Right forelimb (tissue), 1 donor: ENCODE results near the gene TES.

Experiments
- DNase-seq: peaks from one replicate; pipeline ENCODE4 v3.0.0-alpha.2; 2018

Gene TES

GRCh38 chr7:116251675-116252074 lies 41.3 kb downstream of the TES start:
- DNase-seq: no peak

DNA sequence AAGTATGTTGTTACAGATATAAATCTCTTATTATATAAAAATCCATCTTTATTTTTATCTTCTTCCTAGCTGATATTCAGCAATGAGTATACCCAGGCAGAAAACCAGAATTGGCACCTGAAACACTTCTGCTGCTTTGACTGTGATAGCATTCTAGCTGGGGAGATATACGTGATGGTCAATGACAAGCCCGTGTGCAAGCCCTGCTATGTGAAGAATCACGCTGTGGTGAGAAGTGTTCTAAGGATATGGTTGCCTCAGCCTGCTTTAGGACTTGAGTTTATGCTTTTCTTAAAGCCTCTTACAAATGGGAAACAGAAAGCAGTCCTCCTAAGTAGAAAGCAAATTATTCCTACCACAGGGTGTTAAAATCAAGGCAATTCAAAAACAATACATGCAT lies 41.9 kb downstream of the TES start:
- no peak for DNase-seq

DNA sequence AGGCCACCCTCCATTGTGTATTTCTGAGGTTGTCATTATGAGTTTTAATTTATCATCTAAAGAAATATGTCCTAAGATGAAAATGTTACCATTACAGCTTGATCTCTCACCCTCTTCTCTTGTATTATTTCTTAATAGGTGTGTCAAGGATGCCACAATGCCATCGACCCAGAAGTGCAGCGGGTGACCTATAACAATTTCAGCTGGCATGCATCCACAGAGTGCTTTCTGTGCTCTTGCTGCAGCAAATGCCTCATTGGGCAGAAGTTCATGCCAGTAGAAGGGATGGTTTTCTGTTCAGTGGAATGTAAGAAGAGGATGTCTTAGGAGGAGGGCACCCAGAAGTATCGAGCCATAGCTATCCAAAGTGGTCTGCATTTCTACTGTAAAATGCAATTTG lies 46.8 kb downstream of the TES start:
- DNase-seq: no peak

DNA sequence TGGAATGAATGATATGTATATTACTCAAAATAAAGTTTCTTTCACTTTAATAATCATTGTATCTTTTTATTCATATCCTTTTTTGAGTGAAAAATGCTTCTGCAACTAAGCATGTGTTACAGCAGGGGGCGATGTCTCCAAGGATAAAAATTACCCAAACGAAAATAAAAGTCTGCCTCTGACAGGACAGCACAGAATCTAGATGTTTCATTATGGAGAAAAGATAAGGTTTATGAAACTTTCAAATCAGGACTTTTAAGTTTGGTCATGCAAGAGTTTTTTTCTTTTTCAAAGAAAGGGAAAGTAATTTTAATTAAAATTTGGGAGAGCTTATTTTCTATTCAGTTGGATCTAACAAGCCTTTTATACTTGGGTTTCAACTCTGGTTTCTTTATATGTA lies 48.4 kb downstream of the TES start:
- peak; percentile 55 for DNase-seq

- DNase-seq: no peak
Observed at GRCh38 chr7:116259156-116259870, 49.0 kb downstream of the TES start.

DNA sequence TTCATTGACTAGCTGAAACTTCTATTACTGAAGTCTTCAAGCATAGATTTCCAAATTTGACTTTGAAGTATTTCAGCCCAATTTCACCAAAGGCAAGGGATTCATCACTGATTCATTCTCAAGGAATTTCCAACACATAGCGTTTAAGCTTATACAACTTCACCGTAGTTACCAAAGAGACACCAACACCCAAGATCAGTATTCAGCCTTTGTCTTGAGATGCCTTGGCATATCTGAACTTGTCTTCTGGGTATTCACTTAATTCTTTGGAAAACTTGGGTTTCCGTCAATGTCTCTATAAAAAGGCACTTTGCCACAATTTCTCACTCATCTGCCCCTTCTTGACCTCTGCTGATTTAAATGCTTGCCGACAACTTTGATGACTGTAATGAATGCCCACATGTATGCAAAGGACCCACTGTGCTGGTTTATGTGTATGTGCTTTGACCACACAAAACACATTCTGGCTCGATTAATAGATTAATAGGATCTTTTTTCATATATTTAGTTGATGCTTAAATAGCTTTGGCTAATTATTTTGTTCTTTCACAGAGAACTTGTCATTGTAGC lies 49.6 kb downstream of the TES start:
- no peak for DNase-seq

DNA sequence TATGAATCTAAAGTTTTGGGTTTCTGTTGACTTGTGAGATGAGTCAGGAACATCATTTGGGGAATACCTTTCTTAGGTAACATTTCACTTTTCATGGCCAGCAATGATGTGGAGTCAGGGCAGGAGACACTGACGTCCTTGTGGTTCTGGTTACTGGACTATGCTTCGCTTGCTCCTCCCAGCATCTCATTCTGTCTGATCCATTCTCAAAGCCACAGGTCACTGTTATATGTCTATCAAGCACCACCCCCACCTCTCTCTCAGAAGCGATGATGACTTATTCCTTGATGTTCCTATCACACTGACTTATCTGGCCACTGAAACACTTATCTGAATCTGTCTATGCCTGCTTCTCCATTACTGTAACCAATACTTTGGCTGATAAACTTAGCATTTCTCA lies 51.6 kb downstream of the TES start:
- no peak for DNase-seq

DNA sequence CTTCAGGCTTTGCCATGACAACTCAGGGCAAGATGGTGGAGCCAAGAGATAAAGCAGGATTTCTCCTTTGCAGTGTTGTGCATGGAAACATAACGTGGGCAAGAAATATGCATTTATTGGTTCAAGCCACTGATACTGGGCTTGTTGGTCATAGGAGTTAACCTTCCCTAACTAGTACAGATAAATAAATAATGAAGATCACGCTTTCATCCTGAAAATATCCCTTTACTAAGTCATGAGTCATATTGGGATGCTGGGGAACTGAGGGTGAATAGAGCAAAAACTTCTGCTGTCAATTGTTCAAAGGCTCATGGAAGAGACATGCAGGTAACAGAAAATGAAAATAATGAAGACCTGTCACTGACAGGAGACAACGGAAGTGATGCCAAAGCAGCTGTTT lies 55.5 kb downstream of the TES start:
- no peak for DNase-seq

GRCh38 chr7:116269466-116269865 lies 59.1 kb downstream of the TES start:
- no peak for DNase-seq

DNA sequence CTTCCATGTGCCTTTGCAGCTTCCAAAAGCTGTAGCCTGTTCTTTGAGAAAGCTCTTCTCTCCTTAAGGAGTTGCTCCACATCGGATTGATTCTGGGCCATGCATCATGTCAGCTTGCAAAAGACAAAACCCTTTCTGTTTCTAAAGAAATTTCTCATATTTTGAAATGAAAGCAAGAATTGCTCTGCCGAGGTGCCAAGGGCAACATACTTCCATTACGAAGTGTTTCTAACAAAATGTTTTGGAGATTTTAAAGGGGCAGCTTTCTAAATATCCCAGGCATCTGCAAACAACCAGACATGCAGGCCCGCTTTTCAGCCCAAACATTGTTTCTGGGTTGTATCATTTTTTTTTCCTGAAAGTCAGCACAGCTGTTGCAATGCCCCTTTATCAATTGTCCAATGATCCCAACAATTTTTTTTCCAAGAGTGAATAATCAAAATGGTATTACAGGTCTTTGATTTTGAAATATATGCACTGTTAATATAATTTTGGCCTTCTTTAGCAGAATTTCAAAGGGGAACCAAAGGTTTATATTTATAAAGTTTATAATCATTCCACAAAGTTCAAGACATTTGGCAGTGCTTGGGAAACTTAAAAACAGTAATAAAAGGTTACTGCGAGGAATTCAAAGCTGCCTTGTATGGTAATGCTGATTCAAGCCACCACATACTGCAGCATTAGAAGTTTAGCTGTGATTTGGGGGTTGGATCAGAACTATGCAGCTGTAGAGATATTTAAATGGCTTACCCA lies 61.0 kb downstream of the TES start:
- no peak for DNase-seq

DNA sequence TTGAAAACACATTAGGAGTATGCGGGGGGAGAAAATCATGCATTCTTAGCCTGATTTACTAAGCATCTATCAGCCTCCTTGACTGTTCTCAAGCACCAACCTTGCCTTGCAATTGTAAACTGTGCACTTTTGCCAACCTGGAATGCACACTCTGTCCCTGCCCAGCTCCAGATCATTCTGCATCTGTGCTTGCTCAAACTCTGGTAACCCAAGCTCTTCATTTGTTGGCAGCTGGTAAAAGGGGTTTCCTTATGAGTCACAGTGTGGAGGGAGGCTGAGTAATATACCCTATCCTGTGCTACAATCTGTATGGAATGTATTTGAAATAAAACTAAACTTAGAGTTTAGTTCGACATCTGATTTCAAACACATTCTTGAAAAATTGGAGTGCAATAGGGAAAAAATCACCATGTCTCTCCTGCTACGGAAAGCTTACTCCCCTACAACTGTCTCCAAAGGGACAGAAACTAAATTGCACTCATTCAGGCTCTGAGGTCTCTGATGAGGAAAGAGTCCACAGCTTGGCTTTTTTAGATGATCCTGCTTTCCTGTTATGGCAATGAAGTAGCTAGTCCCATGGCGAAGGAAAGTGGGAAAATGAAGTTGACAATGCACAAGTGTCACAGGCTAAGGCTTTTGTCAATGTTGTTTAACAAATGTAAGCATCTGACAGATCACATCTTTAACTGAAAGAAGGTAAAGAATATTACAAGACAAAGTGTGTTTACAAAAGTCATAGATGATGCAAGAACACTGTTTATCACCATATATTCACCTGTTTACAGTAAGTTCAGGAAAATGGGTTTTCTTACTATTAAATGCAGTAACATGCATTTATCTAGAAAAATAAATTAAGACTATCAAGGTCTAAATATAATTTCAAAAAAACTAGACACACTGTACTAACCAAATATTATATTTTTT lies 61.9 kb downstream of the TES start:
- peak; percentile 58 for DNase-seq

GRCh38 chr7:116273283-116273917 lies 63.1 kb downstream of the TES start:
- no peak for DNase-seq

GRCh38 chr7:116273918-116274301 lies 63.6 kb downstream of the TES start:
- DNase-seq: no peak

GRCh38 chr7:116277070-116277469 lies 66.7 kb downstream of the TES start:
- DNase-seq: no peak

DNA sequence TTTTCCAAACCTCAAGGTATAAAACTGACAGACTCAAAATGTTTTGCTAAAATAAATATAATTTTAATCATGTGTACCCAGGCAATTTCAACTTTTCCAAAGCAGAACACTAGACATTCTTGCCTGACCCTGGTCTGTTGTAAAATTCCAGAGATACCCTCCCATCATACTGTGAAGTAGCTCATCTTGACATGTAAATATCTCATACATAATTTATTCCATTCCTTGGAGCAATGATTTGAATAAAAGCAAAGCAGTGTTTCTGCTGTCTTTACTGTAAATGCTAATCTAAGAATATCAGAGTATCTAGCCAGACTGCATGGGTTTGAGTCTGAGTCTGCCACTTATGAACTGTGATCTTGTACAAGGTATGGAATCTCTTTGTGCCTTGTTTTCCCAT lies 68.9 kb downstream of the TES start:
- no peak for DNase-seq

DNA sequence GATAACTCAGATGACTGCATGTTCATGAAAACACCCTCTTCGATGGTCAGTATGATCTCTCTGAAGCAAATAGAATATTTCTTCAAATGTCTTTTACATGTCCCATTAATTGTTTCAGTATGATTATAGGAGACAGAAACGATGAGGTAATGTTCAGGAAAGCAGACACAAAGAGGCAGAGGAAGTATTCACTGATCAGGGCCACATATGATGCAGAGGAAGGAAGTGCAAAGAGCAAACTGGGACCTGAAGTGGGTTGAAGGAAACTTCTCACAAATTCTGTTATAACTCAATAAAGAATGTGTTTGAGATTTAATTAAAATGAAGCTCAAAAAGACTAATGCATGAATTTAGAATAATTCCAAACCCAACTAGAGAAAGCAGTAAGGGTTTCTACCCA lies 70.5 kb downstream of the TES start:
- no peak for DNase-seq

DNA sequence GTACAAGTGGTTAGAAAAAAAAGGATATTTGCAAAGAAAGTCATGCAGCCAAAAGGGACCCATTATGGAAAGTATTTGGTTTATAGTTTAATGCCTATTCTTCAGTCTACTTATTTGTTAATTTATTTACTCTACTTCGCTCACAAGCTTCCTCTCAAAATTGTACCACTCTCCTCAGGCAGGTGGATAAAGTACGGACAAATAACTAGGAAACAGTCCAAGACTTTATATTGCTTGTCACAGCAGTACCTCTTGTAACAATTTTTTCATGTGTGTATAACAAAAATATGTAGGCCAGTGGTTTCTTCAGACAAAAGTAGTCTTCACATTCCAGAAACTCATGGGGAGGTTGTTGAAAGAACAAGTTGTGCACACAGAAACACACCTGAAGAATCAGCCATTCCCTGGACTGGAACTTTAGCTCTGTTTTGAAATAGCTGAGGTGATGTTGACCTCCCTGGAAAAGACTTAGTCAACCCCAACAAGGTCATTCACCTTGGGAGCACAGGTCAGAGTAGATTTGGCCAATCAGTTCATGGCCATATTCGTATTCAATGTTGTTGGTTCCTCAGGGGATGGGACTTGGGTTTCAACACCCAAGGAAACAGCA lies 73.4 kb downstream of the TES start:
- no peak for DNase-seq

DNA sequence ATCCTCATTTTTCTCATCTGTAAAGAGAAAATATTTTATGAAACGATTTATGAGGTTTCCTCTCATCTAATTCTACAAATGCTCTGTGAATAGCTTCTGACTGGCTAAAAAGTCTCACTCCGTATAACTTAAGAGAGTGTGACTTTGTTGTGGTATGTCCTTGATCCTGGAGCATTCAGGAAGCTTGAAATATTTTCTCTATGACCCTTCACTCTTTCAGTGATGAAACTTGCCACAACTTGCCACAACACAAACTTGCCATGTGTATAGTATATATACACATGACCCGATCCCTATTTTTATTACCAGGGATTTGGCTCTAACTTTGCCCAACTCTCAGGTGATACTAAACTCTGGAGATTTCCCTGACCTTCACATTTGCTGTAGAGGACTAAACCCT lies 74.1 kb downstream of the TES start:
- DNase-seq: no peak

- DNase-seq: no peak
Observed at GRCh38 chr7:116285252-116285651, 74.9 kb downstream of the TES start.

- no peak for DNase-seq
Observed at GRCh38 chr7:116290740-116291139, 80.4 kb downstream of the TES start.

GRCh38 chr7:116291937-116292336 lies 81.6 kb downstream of the TES start:
- DNase-seq: no peak

DNA sequence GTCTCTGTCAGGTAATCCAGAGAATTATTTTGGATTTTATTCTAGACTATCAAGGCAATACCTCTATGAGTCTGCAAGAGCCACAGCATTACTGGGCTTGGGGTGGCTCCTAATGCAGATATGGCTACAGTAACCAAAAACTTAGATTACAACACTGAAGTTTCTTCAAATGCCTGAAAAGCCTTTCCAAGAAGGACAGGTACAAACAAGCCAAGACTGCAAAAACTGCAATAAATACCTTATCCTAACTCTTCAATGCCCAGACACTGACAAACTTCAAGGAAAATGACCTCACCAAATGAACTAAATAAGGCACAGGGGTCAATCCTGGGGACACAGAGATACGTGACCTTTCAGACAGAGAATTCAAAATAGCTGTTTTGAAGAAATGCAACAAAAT lies 82.0 kb downstream of the TES start:
- no peak for DNase-seq
